Tibial nerve (tissue), 4 donors: ENCODE data around the gene ADCYAP1.

ENCODE experiments used
- EP300 ChIP-seq, 2 donors: sonication (generic); formaldehyde crosslinking; IDR thresholded peaks; one replicate each; pipeline ENCODE4 v1.6.1; 2017; ENCODE audit warnings: antibody characterized with exemption in 2 of 2, mild to moderate bottlenecking in 1 of 2
- POLR2A ChIP-seq, 2 donors: fragments of 450-650 bp; IDR thresholded peaks; one replicate each; pipeline ENCODE4 v1.6.1; 2017; ENCODE audit warnings: antibody characterized with exemption in 2 of 2, mild to moderate bottlenecking in 2 of 2, moderate library complexity in 2 of 2
- TF ChIP-seq, protein P1 (sequence below), 5 experiments: fragments of 200-600 bp in 3 of 5; fragments of 450-650 bp in 2 of 5; sonication (generic) in 3 of 5; IDR thresholded peaks; one replicate each; pipeline ENCODE4 v1.5.1; 2016 to 2019; ENCODE audit warnings: antibody characterized with exemption in 5 of 5, mild to moderate bottlenecking in 3 of 5, moderate library complexity in 2 of 5

DNA sequence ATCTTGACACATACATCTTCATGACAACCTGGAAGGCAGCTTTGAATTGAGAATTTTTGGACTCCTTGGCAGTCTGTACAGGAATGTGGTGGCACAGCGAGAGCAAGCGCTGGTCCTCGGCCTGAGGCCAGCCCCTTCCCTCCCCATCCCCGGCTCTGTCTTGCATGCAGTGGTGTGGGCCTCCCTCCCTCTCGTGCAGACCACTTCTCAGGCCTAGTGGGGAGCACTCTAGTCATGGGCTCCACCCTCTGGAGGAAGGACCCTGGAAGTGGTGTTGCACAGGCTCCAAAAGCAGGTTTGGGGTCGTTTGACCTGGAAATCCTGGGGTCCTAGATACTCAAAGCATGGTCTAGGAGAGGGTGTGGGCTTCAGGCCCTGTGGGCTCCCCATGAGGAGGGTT lies 32.3 kb downstream of the ADCYAP1 start:
- TF ChIP-seq, protein P1, sequence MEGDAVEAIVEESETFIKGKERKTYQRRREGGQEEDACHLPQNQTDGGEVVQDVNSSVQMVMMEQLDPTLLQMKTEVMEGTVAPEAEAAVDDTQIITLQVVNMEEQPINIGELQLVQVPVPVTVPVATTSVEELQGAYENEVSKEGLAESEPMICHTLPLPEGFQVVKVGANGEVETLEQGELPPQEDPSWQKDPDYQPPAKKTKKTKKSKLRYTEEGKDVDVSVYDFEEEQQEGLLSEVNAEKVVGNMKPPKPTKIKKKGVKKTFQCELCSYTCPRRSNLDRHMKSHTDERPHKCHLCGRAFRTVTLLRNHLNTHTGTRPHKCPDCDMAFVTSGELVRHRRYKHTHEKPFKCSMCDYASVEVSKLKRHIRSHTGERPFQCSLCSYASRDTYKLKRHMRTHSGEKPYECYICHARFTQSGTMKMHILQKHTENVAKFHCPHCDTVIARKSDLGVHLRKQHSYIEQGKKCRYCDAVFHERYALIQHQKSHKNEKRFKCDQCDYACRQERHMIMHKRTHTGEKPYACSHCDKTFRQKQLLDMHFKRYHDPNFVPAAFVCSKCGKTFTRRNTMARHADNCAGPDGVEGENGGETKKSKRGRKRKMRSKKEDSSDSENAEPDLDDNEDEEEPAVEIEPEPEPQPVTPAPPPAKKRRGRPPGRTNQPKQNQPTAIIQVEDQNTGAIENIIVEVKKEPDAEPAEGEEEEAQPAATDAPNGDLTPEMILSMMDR (IDR thresholded peaks at IDR 0.05), result no peak
- TF ChIP-seq EP300 (IDR thresholded peaks at IDR 0.05) (no peak), POLR2A (IDR thresholded peaks at IDR 0.05) (no peak)
